Stimulated activated CD8-positive, alpha-beta memory T cell treated with anti-CD3 and anti-CD28 coated beads, Interleukin-4, amount 100 ng/mL, for 4 hours (primary cell): Measurements from ENCODE around the gene TLR8.
"Not testable (repeated sequence)": the region's sequence is repeated elsewhere in the genome, so short reads cannot be mapped to it uniquely, and the experiment has no call there.

Experiments
- DNase-seq, 2 donors: peaks; one replicate each; pipeline ENCODE4 v3.0.0-alpha.2; 2020; ENCODE audit warnings: low read depth in 2 of 2, low spot score in 1 of 2

The TLR8 gene

DNA sequence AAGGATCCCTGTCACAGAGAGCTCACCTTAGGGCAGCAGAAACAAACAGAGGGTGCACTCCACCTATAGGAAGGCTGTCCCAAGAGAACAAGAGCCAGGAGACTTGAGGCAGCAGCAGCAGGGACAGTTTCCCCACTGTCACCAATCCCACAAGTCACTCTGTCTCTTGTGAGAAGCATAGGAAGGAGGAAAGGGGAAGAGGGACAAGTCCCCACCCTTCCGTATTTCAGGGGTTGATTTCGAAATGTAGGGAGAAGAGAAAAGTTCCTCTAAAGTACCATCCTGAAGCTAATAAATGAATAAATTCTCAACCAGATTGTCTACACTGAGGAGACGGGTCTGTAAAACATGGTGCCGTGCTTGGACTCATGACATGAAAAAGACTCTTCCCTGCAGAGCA, 9.5 kb upstream of the TLR8 start:
- DNase-seq: no peak

- no peak for DNase-seq
Observed at GRCh38 chrX:12898073-12898472, 8.3 kb upstream of the TLR8 start.

GRCh38 chrX:12899506-12899905, 6.9 kb upstream of the TLR8 start:
- DNase-seq: no peak

GRCh38 chrX:12901486-12901885, 4.9 kb upstream of the TLR8 start:
- peak; percentile 25 to 30 for DNase-seq

DNA sequence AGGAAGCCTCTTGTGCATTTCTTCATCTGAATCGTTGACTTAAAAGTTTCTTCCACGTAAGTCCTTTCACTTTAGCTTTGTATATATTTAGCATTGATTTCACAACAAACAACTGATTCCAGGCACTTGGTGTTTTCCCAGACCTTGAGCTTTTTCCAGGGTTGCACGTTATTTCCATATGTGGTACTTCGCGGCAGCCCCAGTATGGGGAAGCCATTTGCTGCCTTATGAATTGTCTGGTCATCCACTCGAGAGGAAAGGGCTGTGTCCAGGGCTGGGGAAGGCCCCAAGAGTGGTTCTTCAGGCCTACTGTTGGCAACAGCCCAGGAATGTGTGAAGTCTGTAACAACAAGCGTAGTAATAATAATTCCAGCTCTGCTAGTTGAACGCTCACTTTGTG, 2.8 kb upstream of the TLR8 start:
- no peak for DNase-seq

DNA sequence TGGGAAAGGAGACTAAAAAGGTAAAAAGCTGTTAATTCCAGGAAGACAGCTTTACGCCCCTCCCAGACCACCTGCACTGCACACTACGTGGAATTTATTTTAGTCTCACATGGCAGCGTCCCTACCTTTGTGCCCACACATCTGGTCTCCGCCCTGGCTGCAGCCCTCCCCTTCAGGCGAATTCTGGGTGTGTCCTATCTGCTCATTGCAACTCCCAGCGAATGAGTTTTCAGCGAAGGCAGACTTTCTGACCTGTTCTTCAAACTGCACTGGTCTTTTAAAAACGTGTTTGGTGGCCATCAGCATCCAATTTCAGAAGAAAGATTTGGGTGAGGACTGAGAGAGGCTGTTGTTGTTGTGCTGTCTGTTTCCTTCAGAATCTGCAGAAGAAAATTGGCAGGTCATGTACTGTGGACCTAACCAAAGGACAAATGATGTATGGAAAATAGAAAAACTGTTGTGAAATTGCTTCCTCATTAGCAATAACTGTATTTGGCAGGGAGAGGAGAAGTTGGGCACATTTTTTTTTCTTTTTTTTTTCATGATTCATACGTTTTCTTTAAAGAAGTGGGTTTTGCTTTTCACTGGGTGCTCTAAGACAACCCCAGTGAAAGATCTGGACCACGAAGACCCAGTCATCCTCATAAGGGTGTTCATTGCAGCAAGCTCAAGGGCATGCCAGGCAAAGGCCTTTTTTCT, 4.2 kb downstream of the TLR8 start:
- no peak for DNase-seq

DNA sequence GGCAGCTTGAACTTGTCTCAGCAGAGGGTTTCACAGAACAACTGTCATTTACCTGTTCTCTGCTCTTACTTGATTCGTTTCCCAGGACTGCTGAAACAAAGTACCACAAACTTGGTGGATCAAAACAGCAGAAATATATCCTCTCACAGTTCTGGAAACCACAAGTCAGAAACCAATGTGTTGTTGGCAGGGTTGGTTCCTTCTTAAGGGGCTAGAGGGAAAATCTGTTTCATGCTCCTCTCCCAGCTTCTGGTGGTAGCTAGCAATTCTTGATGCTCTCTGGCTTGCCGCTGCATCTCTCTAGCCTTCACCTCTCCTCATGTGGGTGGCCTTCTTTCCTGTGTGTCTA, 4.7 kb downstream of the TLR8 start:
- DNase-seq: no peak

GRCh38 chrX:12912791-12913482, 6.5 kb downstream of the TLR8 start:
- DNase-seq: no peak

- no peak for DNase-seq
Observed at GRCh38 chrX:12917753-12918152, 11.3 kb downstream of the TLR8 start.

DNA sequence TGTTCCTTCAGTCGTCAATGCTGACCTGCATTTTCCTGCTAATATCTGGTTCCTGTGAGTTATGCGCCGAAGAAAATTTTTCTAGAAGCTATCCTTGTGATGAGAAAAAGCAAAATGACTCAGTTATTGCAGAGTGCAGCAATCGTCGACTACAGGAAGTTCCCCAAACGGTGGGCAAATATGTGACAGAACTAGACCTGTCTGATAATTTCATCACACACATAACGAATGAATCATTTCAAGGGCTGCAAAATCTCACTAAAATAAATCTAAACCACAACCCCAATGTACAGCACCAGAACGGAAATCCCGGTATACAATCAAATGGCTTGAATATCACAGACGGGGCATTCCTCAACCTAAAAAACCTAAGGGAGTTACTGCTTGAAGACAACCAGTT, 12.6 kb downstream of the TLR8 start:
- DNase-seq: no peak

DNA sequence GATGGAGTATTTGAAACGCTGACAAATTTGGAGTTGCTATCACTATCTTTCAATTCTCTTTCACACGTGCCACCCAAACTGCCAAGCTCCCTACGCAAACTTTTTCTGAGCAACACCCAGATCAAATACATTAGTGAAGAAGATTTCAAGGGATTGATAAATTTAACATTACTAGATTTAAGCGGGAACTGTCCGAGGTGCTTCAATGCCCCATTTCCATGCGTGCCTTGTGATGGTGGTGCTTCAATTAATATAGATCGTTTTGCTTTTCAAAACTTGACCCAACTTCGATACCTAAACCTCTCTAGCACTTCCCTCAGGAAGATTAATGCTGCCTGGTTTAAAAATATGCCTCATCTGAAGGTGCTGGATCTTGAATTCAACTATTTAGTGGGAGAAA, 13.2 kb downstream of the TLR8 start:
- no peak for DNase-seq

- DNase-seq: no peak
Observed at GRCh38 chrX:12920990-12921389, 14.6 kb downstream of the TLR8 start.

- no peak for DNase-seq
Observed at GRCh38 chrX:12921886-12922598, 15.6 kb downstream of the TLR8 start.

DNA sequence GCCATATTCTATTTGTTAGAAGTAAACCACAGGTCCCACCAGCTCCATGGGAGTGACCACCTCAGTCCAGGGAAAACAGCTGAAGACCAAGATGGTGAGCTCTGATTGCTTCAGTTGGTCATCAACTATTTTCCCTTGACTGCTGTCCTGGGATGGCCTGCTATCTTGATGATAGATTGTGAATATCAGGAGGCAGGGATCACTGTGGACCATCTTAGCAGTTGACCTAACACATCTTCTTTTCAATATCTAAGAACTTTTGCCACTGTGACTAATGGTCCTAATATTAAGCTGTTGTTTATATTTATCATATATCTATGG, 16.1 kb downstream of the TLR8 start:
- DNase-seq: no peak

DNA sequence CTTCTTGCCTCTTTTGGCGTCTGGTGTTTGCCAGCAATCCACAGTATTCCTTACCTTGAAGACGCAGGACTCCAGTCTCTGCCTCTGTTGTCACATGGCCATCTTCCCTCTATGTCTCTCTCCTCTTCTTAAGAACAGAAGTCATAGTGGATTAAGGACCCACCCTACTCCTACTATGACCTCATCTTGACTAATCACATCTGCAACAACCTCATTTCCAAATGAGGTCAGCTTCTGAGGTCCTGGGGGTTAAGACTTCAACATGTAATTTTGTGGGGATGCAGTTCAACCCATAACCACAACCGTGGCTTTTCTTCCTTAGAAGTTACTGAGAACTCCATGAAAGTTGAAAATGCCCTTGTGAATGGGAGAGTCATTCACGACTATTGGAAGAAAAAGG, 23.3 kb downstream of the TLR8 start:
- no peak for DNase-seq

- DNase-seq: no peak
Observed at GRCh38 chrX:12930150-12930549, 23.7 kb downstream of the TLR8 start.

GRCh38 chrX:12932244-12932643, 25.8 kb downstream of the TLR8 start:
- DNase-seq: no peak

- DNase-seq: no peak
Observed at GRCh38 chrX:12934850-12935249, 28.4 kb downstream of the TLR8 start.

GRCh38 chrX:12936947-12937346, 30.5 kb downstream of the TLR8 start:
- DNase-seq: no peak

- DNase-seq: not testable (repeated sequence)
Observed at GRCh38 chrX:12940471-12940870, 34.1 kb downstream of the TLR8 start.

GRCh38 chrX:12943592-12943991, 37.2 kb downstream of the TLR8 start:
- not testable (repeated sequence) for DNase-seq

DNA sequence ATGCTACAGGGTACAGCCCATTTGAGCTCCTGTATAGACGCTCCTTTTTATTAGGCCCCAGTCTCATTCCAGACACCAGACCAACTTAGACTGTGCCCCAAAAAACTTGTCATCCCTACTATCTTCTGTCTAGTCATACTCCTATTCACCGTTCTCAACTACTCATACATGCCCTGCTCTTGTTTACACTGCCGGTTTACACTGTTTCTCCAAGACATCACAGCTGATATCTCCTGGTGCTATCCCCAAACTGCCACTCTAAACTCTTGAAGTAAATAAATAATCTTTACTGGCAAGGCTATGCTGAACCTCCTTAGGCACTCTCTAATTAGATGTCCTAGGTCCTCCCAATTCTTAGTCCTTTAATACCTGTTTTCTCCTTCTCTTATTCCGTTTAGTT, 38.0 kb downstream of the TLR8 start:
- DNase-seq: not testable (repeated sequence)

DNA sequence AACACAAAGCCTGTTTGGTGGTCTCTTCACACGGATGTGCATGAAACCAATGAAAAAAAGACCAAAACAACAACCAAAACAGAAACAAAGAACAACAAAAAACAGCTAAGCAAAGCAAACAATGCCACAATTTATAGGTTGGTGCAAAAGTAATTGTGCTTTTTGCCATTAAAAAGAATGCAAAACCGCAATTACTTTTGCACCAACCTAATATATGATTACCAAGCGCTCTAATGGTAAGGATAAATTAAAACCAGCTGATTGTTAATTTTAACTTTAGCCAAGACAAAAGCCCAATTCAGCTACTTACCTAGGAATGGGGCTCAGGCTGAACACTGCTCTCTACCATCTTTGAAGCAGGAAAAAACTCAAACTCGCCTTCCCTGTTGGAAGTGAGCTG, 39.1 kb downstream of the TLR8 start:
- no peak for DNase-seq
